ENCODE data around the gene KLHL10.

The KLHL10 gene

DNA sequence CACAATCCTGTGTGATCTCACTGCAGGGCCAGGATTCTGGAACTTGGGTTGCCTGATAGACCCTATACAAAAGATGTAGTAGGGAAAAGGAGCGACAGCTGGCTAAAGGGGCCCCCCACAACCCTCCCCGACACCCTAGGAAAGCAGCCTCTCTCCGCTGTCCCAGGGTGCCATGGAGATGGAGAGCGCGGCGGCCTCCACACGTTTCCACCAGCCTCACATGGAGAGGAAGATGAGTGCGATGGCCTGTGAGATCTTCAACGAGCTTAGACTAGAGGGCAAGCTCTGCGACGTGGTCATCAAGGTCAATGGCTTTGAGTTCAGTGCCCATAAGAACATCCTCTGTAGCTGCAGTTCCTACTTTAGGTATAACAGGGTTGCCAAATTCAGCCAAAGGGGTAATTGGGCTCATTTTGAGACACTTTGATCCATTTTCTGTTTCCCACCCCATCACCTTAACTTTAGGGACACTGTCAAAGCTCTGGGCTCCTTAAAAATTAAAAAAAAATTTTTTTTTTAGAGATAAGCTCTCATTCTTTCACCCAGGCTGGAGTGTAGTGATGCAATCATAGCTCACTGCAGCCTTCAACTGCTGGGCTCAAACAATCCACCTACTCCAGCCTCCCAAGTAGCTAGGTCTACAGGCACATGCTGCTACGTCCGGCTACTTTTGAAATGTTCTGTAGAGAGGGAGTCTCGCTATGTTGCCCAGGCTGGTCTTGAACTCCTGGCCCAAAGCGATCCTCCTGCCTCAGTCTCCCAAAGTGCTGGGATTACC, at the start of gene KLHL10:
KLHL10 (plus strand) TSS at position 65 of the 778 bp plus-strand sequence; CDS start at position 173, 108 bp downstream.
- H3K9me3 Mint-ChIP-seq: no peaks in the 10 kb centered on the region
- peak within 1 kb of the TSS; percentile 86 for H3K4me3 Mint-ChIP-seq
- peaks cover 13% of the 10 kb centered on the region for H3K4me1 Mint-ChIP-seq
- ATAC-seq (no peak), DNase-seq (no peak)
- peak within 1 kb of the TSS; percentile 56 for H3K27ac Mint-ChIP-seq
- H3K27me3 Mint-ChIP-seq: peaks cover 3% of the 10 kb centered on the region
- peaks cover 5% of the 10 kb centered on the region for H3K36me3 Mint-ChIP-seq (ENCODE audit: low read depth)

DNA sequence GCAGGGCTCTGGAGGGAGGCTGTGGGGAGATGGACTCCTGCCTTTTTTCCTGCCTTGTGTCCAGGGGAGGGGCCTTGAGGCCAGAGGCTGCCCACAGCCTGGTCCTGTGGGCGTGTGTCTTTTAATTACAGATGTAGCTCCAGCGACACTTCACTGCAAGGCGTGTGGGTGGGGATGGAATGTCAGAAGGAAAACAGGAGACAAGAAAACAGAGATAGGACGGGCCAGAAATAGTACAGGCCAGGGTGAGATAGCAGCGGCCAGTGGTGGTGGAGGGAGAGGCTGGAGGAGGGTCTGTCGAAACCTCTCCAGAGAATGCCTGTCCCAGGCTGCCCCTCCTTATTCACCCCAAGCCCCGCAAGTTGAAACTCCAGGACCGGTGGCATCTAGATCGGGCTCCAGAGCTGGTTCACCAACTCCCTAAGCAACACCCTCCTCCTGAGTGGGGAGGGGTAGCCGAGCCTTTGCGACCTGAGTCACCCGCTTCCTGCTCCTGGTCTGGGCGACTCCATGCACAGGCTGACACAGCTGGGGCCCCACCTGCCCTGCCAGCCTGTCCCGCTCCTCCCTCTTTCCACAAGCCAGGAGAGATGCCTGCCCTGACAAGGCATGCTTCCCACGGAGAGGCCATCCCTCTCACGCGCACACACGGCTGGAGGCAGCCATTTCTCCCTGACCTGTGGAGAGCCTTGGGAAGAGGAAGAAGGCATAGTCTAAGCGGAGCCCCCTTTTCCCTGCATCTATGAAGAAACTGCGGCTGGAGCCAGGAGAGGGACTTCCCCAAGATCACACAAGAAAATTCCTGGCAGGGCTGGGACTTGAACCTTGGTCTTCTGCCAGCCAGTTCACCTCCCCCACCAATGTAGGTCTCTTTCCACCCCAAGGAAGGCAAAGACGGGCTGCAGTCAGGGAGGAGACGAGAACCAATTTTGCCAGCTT, 44.5 kb upstream of the KLHL10 start:
- no peak overlapping the region for H3K27ac Mint-ChIP-seq
- DNase-seq (no peak), ATAC-seq (peak; percentile 57)
- H3K9me3 Mint-ChIP-seq: no peaks in the 10 kb centered on the region
- peaks cover 4% of the 10 kb centered on the region for H3K27me3 Mint-ChIP-seq
- H3K36me3 Mint-ChIP-seq (ENCODE audit: low read depth): no peaks in the 10 kb centered on the region
- peaks cover 4% of the 10 kb centered on the region for H3K4me1 Mint-ChIP-seq
- no peak overlapping the region for H3K4me3 Mint-ChIP-seq

- Mint-ChIP-seq H3K4me1 (peaks cover 1% of the 10 kb centered on the region), H3K27me3 (peaks cover 2% of the 10 kb centered on the region), H3K36me3 (ENCODE audit: low read depth) (no peaks in the 10 kb centered on the region), H3K27ac (no peak overlapping the region), H3K4me3 (no peak overlapping the region), H3K9me3 (no peaks in the 10 kb centered on the region)
- ATAC-seq (no peak), DNase-seq (no peak)
These were observed 43.7 kb upstream of the KLHL10 start for GRCh38 chr17:41793784-41794539.

- no peaks in the 10 kb centered on the region for H3K36me3 Mint-ChIP-seq (ENCODE audit: low read depth)
- H3K27me3 Mint-ChIP-seq: peaks cover 2% of the 10 kb centered on the region
- H3K9me3 Mint-ChIP-seq: no peaks in the 10 kb centered on the region
- no peak overlapping the region for H3K4me3 Mint-ChIP-seq
- H3K27ac Mint-ChIP-seq: no peak overlapping the region
- no peak for ATAC-seq
- H3K4me1 Mint-ChIP-seq: no peaks in the 10 kb centered on the region
- no peak for DNase-seq
These were observed 43.1 kb upstream of the KLHL10 start for GRCh38 chr17:41794540-41794975.

GRCh38 chr17:41796121-41796895, 41.3 kb upstream of the KLHL10 start:
- peaks cover 2% of the 10 kb centered on the region for H3K4me1 Mint-ChIP-seq

GRCh38 chr17:41797377-41797776, 40.2 kb upstream of the KLHL10 start:
- no peaks in the 10 kb centered on the region for H3K36me3 Mint-ChIP-seq (ENCODE audit: low read depth)
- ATAC-seq: no peak
- DNase-seq: no peak
- no peak overlapping the region for H3K4me3 Mint-ChIP-seq
- H3K27me3 Mint-ChIP-seq: no peaks in the 10 kb centered on the region
- no peaks in the 10 kb centered on the region for H3K9me3 Mint-ChIP-seq
- no peak overlapping the region for H3K27ac Mint-ChIP-seq
- peaks cover 6% of the 10 kb centered on the region for H3K4me1 Mint-ChIP-seq

More at GRCh38 chr17:41796121-41796895, 41.3 kb upstream of the KLHL10 start:
- Mint-ChIP-seq H3K27me3 (no peaks in the 10 kb centered on the region), H3K4me3 (no peak overlapping the region), H3K36me3 (ENCODE audit: low read depth) (no peaks in the 10 kb centered on the region), H3K9me3 (no peaks in the 10 kb centered on the region), H3K27ac (no peak overlapping the region)
- DNase-seq (no peak), ATAC-seq (no peak)

DNA sequence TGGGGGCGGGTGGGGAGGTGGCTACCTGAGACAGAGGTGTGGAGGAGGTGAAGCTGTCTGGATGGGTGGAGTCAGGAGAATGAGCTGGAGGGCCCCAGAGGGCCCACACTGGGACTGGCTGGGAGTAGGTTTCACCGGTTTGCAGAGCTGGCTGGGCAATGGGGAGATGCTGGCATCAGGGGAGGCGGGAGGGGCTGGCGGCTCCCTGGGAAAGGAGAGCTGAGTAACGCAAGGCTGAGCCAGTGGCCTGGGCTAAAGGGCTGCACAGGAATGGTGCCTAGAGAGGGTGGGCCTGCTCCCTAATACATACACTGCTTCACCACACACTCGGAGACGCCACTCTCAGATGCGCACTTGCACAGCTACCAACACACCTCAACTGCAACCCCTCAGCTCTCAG, 38.3 kb upstream of the KLHL10 start:
- no peak for ATAC-seq
- Mint-ChIP-seq H3K27me3 (no peaks in the 10 kb centered on the region), H3K27ac (no peak overlapping the region), H3K4me1 (peaks cover 6% of the 10 kb centered on the region), H3K9me3 (no peaks in the 10 kb centered on the region), H3K36me3 (ENCODE audit: low read depth) (no peaks in the 10 kb centered on the region), H3K4me3 (no peak overlapping the region)
- DNase-seq: no peak

GRCh38 chr17:41800601-41801373, 36.8 kb upstream of the KLHL10 start:
- Mint-ChIP-seq H3K4me1 (peaks cover 6% of the 10 kb centered on the region), H3K27me3 (no peaks in the 10 kb centered on the region), H3K36me3 (ENCODE audit: low read depth) (no peaks in the 10 kb centered on the region), H3K27ac (no peak overlapping the region), H3K4me3 (no peak overlapping the region), H3K9me3 (no peaks in the 10 kb centered on the region)
- DNase-seq (no peak), ATAC-seq (no peak)

DNA sequence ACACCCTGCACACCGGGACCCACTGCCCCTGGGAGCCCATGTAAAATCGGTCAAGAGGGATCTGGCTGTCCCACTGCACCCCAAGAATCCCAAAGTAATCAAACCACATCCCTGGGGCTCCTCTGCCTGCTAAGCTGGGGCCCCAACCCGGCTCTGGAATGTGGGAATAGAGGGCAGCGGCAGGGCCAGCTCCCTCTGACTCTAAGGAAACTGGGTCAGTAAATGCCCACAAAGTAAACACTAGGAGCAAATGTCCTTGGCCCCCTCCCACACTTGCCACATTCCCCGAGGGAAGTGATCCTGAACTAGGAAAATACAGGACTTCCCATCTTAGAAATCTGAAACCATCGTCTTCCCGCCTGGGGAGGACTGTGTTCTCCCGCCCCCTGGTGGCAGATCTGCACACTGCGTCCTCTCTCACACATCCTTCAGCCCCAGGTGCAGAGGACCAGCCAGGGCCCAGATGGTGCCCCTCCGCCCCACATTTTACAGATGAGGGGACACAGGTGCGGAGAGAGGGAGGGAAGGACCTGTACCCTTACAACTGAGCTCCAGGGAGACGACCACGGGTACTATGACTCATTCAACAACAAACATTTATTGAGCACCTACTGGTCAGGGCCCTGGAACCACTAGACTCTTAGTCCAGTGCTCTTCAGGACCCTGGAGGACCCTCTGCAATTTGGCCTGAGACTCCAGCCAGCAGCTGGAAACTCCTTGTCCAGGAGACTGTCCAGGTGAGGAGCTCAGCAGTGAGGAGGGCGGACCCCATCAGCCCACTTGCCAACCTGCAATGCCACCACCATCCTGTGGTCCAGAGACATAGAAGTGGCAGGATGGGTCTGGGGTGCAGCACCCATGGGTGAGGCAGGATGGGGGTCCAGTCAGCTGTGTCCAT, 36.0 kb upstream of the KLHL10 start:
- peak overlapping the region; percentile 36 for H3K27ac Mint-ChIP-seq
- H3K9me3 Mint-ChIP-seq: no peaks in the 10 kb centered on the region
- no peaks in the 10 kb centered on the region for H3K27me3 Mint-ChIP-seq
- peaks cover 6% of the 10 kb centered on the region for H3K4me1 Mint-ChIP-seq
- peak; percentile 74 for ATAC-seq
- H3K4me3 Mint-ChIP-seq: no peak overlapping the region
- peak; percentile 84 for DNase-seq
- no peaks in the 10 kb centered on the region for H3K36me3 Mint-ChIP-seq (ENCODE audit: low read depth)

GRCh38 chr17:41803049-41804020, 34.3 kb upstream of the KLHL10 start:
- DNase-seq (no peak), ATAC-seq (no peak)
- no peak overlapping the region for H3K27ac Mint-ChIP-seq
- H3K36me3 Mint-ChIP-seq (ENCODE audit: low read depth): no peaks in the 10 kb centered on the region
- H3K4me1 Mint-ChIP-seq: peaks cover 6% of the 10 kb centered on the region
- no peaks in the 10 kb centered on the region for H3K9me3 Mint-ChIP-seq
- no peaks in the 10 kb centered on the region for H3K27me3 Mint-ChIP-seq
- H3K4me3 Mint-ChIP-seq: no peak overlapping the region

- H3K27ac Mint-ChIP-seq: no peak overlapping the region
- H3K36me3 Mint-ChIP-seq (ENCODE audit: low read depth): no peaks in the 10 kb centered on the region
- peaks cover 11% of the 10 kb centered on the region for H3K4me1 Mint-ChIP-seq
These were observed 30.8 kb upstream of the KLHL10 start for GRCh38 chr17:41806685-41807445.

More at GRCh38 chr17:41806685-41807445, 30.8 kb upstream of the KLHL10 start:
- H3K4me3 Mint-ChIP-seq: no peak overlapping the region
- H3K27me3 Mint-ChIP-seq: peaks cover 2% of the 10 kb centered on the region
- DNase-seq (no peak), ATAC-seq (no peak)
- H3K9me3 Mint-ChIP-seq: no peaks in the 10 kb centered on the region
